Measurements from ENCODE around the gene IGIP.
"Not testable (repeated sequence)": the region's sequence is repeated elsewhere in the genome, so short reads cannot be mapped to it uniquely, and the experiment has no call there.

IGIP gene

DNA sequence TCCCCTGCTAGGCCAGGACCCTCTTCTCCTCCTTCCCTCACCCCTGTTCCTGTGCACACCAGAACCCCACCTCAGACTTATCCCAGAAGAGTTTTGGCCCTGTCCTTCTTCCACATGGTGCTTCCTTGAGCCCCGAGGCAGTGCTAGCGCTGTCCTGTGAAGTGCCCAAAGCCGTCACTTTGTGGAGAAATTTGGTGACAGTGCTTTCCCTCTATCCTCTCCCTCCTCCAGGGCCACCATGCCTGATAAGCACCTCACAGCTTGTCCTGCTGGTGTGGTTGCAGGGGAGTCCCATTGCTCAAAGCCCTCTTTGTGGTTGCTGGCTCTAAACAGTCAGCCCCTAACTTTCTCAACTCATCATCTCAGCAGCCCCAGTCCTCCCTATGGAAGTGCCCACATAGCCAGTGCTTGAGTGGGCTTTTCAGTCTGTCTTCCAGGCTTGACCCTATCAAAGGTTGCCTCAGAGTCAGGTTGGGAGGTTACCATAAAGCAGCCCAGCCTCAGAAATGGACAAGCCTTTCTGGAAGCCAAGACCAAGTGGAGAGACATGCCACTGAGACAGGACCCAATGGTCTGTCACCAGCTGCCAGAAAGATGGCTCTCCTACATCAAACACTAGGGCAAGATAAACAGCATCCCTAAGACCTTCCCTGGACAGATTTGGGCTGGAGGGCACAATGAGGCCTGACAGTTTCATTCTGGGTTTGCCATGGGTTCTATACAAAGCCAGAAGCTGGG lies 18.0 kb downstream of the IGIP start:
- peaks cover 15% of the 10 kb centered on the region for H3K4me1 Mint-ChIP-seq (ENCODE audit: low read depth)
- H3K9me3 Mint-ChIP-seq = no peaks in the 10 kb centered on the region
- H3K36me3 Mint-ChIP-seq (ENCODE audit: low read depth) = no peaks in the 10 kb centered on the region
- no peak overlapping the region for H3K27ac Mint-ChIP-seq
- no peak overlapping the region for H3K4me3 Mint-ChIP-seq
- peaks cover 22% of the 10 kb centered on the region for H3K27me3 Mint-ChIP-seq

DNA sequence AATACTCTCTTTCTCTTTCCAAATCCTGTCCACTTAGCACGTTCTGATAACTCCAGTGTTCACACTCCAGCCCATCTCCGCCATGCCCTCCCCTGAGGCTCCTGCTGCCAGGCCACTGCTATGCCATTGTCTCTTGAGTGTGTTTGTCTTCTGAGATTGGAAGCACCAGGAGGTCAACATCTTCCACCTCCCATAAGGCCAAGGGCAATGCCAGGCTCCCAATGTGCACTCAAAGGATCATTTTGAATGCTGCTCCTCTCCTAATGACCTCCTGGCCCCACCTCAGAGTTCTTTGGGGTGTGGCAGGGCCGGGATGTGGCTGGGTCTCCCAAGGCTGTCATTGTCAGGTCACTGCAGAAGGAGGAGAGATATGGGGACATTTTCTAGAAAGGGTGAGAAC lies 19.5 kb downstream of the IGIP start:
- no peak overlapping the region for H3K27ac Mint-ChIP-seq
- no peaks in the 10 kb centered on the region for H3K36me3 Mint-ChIP-seq (ENCODE audit: low read depth)
- peak overlapping the region; percentile 66 for H3K4me3 Mint-ChIP-seq
- H3K27me3 Mint-ChIP-seq = peaks cover 22% of the 10 kb centered on the region
- H3K4me1 Mint-ChIP-seq (ENCODE audit: low read depth) = peaks cover 15% of the 10 kb centered on the region
- H3K9me3 Mint-ChIP-seq = no peaks in the 10 kb centered on the region

DNA sequence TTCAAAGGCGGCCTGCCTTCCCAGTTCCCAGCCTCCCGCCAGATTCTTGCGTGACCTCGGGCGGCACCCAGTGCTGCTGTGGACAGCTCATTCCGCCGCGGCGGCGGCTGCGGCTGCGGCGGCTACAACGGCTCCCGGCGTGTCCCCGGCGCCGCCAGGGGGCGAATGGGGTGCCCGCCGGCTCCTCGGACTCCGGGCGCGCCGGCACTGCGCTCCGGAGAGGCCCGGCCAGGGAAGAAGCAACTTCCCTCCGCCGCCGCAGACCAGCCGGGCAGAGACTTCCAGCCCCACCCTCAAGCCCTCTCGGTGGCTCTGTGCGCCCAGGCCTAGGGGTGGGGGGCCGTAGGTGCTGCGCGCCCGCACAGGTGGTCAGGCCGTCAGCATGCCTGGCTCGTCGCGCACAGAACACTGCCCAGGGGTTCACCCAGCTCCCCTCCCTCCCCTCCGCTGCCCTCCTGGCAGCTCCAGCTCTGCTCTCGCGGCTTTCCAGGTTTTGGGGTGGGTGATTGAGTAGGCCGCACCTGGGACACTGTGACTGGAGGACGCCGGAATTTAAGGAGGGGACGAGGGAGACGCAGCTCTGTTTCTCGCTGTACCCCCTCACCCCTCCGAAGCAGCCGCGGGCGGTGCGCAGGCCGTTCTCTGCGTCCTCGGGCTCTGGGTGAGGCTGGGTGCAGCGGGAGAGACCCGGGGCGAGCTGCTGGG lies 20.2 kb downstream of the IGIP start:
- no peaks in the 10 kb centered on the region for H3K36me3 Mint-ChIP-seq (ENCODE audit: low read depth)
- no peaks in the 10 kb centered on the region for H3K9me3 Mint-ChIP-seq
- H3K27ac Mint-ChIP-seq = no peak overlapping the region
- H3K27me3 Mint-ChIP-seq = peaks cover 22% of the 10 kb centered on the region
- H3K4me1 Mint-ChIP-seq (ENCODE audit: low read depth) = peaks cover 15% of the 10 kb centered on the region
- H3K4me3 Mint-ChIP-seq = peak overlapping the region; percentile 66

DNA sequence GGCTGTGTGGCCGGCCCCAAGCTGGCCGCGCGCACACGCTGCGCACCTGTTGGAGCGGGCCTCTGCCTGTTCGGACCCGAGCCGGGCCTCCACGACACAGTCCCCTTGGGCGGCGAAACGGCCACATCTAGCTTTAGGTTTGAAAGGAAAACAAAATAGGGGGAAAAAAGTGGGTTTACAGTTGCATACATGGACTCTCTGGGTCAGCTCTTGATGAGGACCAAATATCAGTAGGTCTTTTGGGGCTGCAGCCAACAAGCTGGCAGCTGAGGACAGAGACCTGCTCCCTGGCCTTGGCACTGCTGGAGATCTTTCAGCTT lies 20.7 kb downstream of the IGIP start:
- Mint-ChIP-seq H3K4me3 (no peak overlapping the region), H3K4me1 (ENCODE audit: low read depth) (peaks cover 15% of the 10 kb centered on the region), H3K36me3 (ENCODE audit: low read depth) (no peaks in the 10 kb centered on the region), H3K27me3 (peaks cover 22% of the 10 kb centered on the region), H3K9me3 (no peaks in the 10 kb centered on the region), H3K27ac (no peak overlapping the region)

GRCh38 chr5:140147460-140147859 lies 21.7 kb downstream of the IGIP start:
- no peaks in the 10 kb centered on the region for H3K36me3 Mint-ChIP-seq (ENCODE audit: low read depth)
- no peak overlapping the region for H3K4me3 Mint-ChIP-seq
- no peak overlapping the region for H3K27ac Mint-ChIP-seq
- H3K4me1 Mint-ChIP-seq (ENCODE audit: low read depth) = peaks cover 15% of the 10 kb centered on the region
- peaks cover 22% of the 10 kb centered on the region for H3K27me3 Mint-ChIP-seq
- H3K9me3 Mint-ChIP-seq = no peaks in the 10 kb centered on the region

DNA sequence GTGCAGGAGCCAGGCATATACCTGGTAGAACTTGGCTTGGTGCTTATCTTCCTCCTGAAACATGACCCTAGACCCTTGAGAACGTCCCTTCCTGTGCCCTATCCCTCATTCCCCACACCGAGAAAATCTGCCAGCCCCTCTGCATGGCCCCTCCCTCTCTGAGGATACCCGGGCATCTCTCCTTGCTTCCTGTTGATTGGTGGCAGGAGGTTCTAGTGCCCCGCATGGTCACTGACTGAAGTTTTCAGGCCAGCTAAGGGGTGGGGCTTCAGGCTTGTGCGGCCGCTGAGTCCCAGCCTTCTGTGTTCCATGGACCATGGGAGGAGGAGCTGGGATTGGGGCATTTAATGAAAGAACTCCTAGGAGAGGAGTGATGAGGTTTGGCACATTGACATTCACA lies 22.8 kb downstream of the IGIP start:
- Mint-ChIP-seq H3K4me1 (ENCODE audit: low read depth) (peaks cover 15% of the 10 kb centered on the region), H3K27ac (no peak overlapping the region), H3K36me3 (ENCODE audit: low read depth) (no peaks in the 10 kb centered on the region), H3K4me3 (no peak overlapping the region), H3K9me3 (no peaks in the 10 kb centered on the region), H3K27me3 (peaks cover 22% of the 10 kb centered on the region)

DNA sequence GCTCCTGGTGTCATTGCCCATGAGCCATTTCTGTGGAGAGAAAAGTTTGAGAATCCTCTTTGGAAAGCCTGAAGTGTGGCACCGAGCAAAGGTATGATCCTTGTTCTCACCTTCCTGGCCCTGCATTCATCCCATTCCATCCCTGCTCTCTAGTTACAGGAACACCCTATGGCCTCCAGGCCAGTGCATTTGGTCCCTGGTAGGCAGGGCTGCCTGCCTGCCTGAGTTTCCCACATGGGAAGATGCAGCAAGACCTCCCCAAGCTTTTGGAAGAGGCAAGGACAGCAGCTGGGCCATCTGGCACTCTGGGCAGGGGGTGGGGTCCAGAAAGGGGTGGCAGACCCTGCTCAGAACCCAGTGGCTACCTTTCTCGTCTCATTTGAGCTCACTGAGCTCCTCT lies 24.5 kb downstream of the IGIP start:
- no peaks in the 10 kb centered on the region for H3K9me3 Mint-ChIP-seq
- no peak overlapping the region for H3K4me3 Mint-ChIP-seq
- H3K27ac Mint-ChIP-seq = no peak overlapping the region
- peaks cover 19% of the 10 kb centered on the region for H3K27me3 Mint-ChIP-seq
- H3K36me3 Mint-ChIP-seq (ENCODE audit: low read depth) = no peaks in the 10 kb centered on the region
- peaks cover 12% of the 10 kb centered on the region for H3K4me1 Mint-ChIP-seq (ENCODE audit: low read depth)

DNA sequence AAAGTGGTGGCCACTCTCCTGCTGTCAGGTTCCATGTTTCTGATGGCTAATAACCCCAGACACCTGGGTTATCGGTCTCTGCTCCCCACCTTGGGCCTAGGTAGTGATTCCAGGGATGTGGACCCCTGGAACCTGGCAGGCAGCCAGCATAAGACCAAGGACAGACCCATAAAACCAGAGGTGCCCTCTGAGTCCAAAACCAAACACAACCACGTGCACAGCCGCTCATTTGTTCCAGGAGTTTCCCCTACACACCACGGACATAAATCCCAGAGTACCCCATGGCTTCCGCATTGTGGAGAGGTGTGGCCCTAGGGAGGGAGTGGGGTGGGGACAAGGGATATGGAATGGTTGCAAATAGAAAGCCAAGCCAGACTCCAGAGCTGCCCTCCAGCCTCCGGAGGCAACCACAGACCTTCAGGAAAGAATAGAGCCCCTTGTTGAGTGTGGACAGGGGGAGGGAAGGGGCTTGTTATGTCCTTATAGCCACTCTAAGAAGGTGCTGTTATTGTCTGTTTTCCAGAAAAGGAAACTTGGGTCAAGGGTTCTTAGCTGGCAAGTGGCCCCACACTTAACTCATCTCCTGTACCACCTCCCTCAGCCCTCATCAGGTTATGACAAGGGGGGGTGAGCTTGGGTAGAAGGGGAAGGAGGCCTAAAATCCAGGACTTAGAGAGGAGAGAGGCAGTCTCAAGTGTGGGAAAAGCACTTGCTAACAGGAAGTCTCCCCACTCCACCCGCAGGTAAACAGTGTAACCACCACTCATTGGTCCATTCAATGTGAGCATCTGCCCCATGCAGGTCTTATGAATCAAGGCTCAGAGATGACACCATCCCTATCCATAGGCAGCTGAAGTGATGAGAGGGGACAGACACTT lies 25.6 kb downstream of the IGIP start:
- Mint-ChIP-seq H3K27me3 (peaks cover 15% of the 10 kb centered on the region), H3K9me3 (no peaks in the 10 kb centered on the region), H3K27ac (no peak overlapping the region), H3K4me3 (no peak overlapping the region), H3K4me1 (ENCODE audit: low read depth) (peaks cover 7% of the 10 kb centered on the region), H3K36me3 (ENCODE audit: low read depth) (no peaks in the 10 kb centered on the region)

DNA sequence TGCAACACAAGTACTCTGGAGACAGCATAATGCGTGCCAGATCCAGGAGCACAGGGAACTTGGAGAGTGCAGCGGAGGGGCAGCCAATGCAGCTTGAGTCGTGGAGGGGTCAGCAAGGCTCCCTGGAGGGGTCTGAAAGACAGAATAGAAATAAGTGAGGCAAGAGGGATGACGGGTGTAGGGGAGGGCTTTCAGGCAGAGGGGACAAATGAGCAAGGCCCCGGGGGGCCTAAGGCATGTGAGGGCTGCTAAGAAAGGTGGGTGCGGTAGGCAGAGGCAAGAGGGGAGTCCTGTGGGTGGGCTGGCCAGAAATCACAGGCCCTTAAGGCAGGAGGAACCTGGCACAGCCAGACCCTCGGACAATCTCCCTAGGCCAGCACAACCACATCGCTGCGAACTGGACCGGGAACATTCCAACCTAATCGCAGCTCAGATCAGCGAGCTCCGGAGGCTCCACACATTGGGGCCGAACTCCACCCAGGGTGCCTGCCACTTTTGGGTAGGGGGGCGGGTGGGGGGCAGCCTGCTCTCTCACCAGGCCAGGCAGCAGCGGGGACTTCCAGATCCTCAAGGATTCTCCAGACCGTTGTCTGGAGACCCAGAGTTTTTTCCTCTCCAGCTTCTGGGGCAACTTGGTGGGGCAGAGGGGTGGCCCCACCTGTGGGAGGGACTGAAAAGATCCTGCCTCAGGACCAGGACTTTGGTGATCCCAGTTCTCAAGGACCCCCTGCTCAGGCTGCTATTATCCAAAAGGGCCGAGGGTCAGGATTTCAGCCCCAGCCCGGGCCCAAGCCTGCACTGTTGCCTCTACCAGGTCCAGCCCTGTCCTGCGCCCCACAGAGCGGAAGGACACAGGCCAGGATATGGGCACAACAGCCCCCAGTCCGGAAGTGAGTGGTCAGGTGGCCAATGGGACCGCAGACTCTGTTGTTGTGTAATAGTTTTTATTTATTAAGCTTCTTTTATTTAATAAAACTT lies 26.6 kb downstream of the IGIP start:
- no peak overlapping the region for H3K27ac Mint-ChIP-seq
- H3K9me3 Mint-ChIP-seq = no peaks in the 10 kb centered on the region
- no peak overlapping the region for H3K4me3 Mint-ChIP-seq
- H3K27me3 Mint-ChIP-seq = peaks cover 7% of the 10 kb centered on the region
- peaks cover 8% of the 10 kb centered on the region for H3K4me1 Mint-ChIP-seq (ENCODE audit: low read depth)
- H3K36me3 Mint-ChIP-seq (ENCODE audit: low read depth) = no peaks in the 10 kb centered on the region

GRCh38 chr5:140153255-140153654 lies 27.5 kb downstream of the IGIP start:
- peaks cover 8% of the 10 kb centered on the region for H3K4me1 Mint-ChIP-seq (ENCODE audit: low read depth)
- peaks cover under 1% of the 10 kb centered on the region for H3K27me3 Mint-ChIP-seq
- H3K4me3 Mint-ChIP-seq = no peak overlapping the region
- no peaks in the 10 kb centered on the region for H3K36me3 Mint-ChIP-seq (ENCODE audit: low read depth)
- H3K9me3 Mint-ChIP-seq = no peaks in the 10 kb centered on the region
- H3K27ac Mint-ChIP-seq = no peak overlapping the region

GRCh38 chr5:140153905-140154304 lies 28.2 kb downstream of the IGIP start:
- no peaks in the 10 kb centered on the region for H3K9me3 Mint-ChIP-seq
- no peaks in the 10 kb centered on the region for H3K36me3 Mint-ChIP-seq (ENCODE audit: low read depth)
- peaks cover 8% of the 10 kb centered on the region for H3K4me1 Mint-ChIP-seq (ENCODE audit: low read depth)
- no peak overlapping the region for H3K27ac Mint-ChIP-seq
- H3K27me3 Mint-ChIP-seq = no peaks in the 10 kb centered on the region
- H3K4me3 Mint-ChIP-seq = no peak overlapping the region

GRCh38 chr5:140154710-140155381 lies 29.1 kb downstream of the IGIP start:
- H3K36me3 Mint-ChIP-seq (ENCODE audit: low read depth); H3K4me3 Mint-ChIP-seq; H3K4me1 Mint-ChIP-seq (ENCODE audit: low read depth); H3K27ac Mint-ChIP-seq; H3K9me3 Mint-ChIP-seq; H3K27me3 Mint-ChIP-seq: not testable (repeated sequence)

GRCh38 chr5:140157032-140157781 lies 31.5 kb downstream of the IGIP start:
- no peaks in the 10 kb centered on the region for H3K9me3 Mint-ChIP-seq
- H3K36me3 Mint-ChIP-seq (ENCODE audit: low read depth) = no peaks in the 10 kb centered on the region
- peaks cover 8% of the 10 kb centered on the region for H3K4me1 Mint-ChIP-seq (ENCODE audit: low read depth)
- no peak overlapping the region for H3K27ac Mint-ChIP-seq
- H3K27me3 Mint-ChIP-seq = no peaks in the 10 kb centered on the region
- peak overlapping the region; percentile 20 for H3K4me3 Mint-ChIP-seq

All from stimulated activated naive CD8-positive, alpha-beta T cell treated with anti-CD3 and anti-CD28 coated beads, Interleukin-15, Interleukin-2, amounts not matched to agents 100 ng/mL and 50 ng/mL, for 24 hours (primary cell).